PC-9 (cell line): ENCODE measurements around the gene CDH18. TPM values are rescaled to one million over a fixed set of nuclear protein-coding genes. Genes with fewer than 3 reads are reported as not detected.

Source experiments
- BruUV-seq: library from RNA; stranded (reverse); fragments of 400-500 nt; replicated peaks from 2 replicates; lab custom pipeline; 2021; lab: Mats Ljungman, UMichigan
- CTCF ChIA-PET: fragments of 300-600 bp; sonication (Branson Sonifier 250); formaldehyde crosslinking; loops from one replicate; lab custom pipeline; 2022; ENCODE audit warnings: antibody characterized with exemption; lab: Charles Lee
- POLR2A ChIA-PET: fragments of 300-600 bp; sonication (Branson Sonifier 250); formaldehyde crosslinking; loops from one replicate; lab custom pipeline; 2022; ENCODE audit warnings: antibody characterized with exemption; ENCODE audit not compliant: unreplicated experiment; lab: Charles Lee
- DNase-seq, 2 experiments: peaks; one replicate each; pipeline versions ENCODE4 v3.0.0 to v3.0.0-alpha.2; 2015 to 2022; ENCODE audit warnings: mixed read lengths in 1 of 2
- H2AFZ ChIP-seq: fragments of 200-600 bp; sonication (generic); 2 replicates; pipeline ENCODE4 v1.8.1; 2017; ENCODE audit warnings: antibody characterized with exemption
- H3F3A ChIP-seq: fragments of 200-600 bp; sonication (generic); 2 replicates; pipeline ENCODE4 v1.8.1; 2017; ENCODE audit warnings: antibody characterized with exemption, mild to moderate bottlenecking, low read depth; ENCODE audit not compliant: insufficient read depth
- H3K27ac ChIP-seq: fragments of 200-600 bp; sonication (generic); 2 replicates; pipeline ENCODE4 v1.6.1; 2016; ENCODE audit warnings: mixed run types
- H3K27me3 ChIP-seq: fragments of 200-600 bp; sonication (generic); 2 replicates; pipeline ENCODE4 v1.6.1; 2016; ENCODE audit warnings: low read depth, mixed run types; ENCODE audit not compliant: insufficient read depth
- H3K36me3 ChIP-seq: fragments of 200-600 bp; sonication (generic); 2 replicates; pipeline ENCODE4 v1.6.1; 2016; ENCODE audit warnings: low read depth, mixed run types
- H3K4me1 ChIP-seq: fragments of 200-600 bp; sonication (generic); replicated peaks from 2 replicates; pipeline ENCODE4 v1.6.1; 2016; ENCODE audit warnings: mixed run types; ENCODE audit not compliant: insufficient read depth
- H3K4me2 ChIP-seq: fragments of 200-600 bp; sonication (generic); 2 replicates; pipeline ENCODE4 v1.6.1; 2017; ENCODE audit warnings: mixed run types
- H3K4me3 ChIP-seq: fragments of 200-600 bp; sonication (generic); 2 replicates; pipeline ENCODE4 v1.6.1; 2016; ENCODE audit warnings: mixed run types
- H3K79me2 ChIP-seq: fragments of 200-600 bp; sonication (generic); 2 replicates; pipeline ENCODE4 v1.6.1; 2017; ENCODE audit warnings: low read depth, mixed run types
- H3K9me2 ChIP-seq: fragments of 200-600 bp; sonication (generic); 2 replicates; pipeline ENCODE4 v1.8.1; 2017; ENCODE audit warnings: mild to moderate bottlenecking; ENCODE audit not compliant: insufficient read depth
- H3K9me3 ChIP-seq: fragments of 200-600 bp; sonication (generic); 2 replicates; pipeline ENCODE4 v1.8.1; 2016; ENCODE audit warnings: low read depth; ENCODE audit not compliant: insufficient read depth
- H4K20me1 ChIP-seq: fragments of 200-600 bp; sonication (generic); 2 replicates; pipeline ENCODE4 v1.8.1; 2017; ENCODE audit not compliant: insufficient read depth
- EZH2 ChIP-seq: fragments of 200-600 bp; sonication (generic); IDR thresholded peaks from 2 replicates; pipeline ENCODE4 v1.8.0; 2017; ENCODE audit warnings: antibody characterized with exemption, low read depth
- intact Hi-C: fragments of 100-400 bp; cut with micrococcal nuclease; formaldehyde crosslinking; loops from one replicate; pipeline ENCODE4 v1.10.0; 2022; ENCODE audit not compliant: unreplicated experiment
- total RNA-seq: library from RNA; stranded (reverse); gene quantifications from 2 replicates; pipeline ENCODE4 v1.2.3, GENCODE V29; 2021
- TF ChIP-seq, protein P1 (sequence below): fragments of 200-600 bp; sonication (generic); conservative IDR thresholded peaks from 2 replicates; pipeline ENCODE4 v1.6.1; 2017; ENCODE audit warnings: mixed run types, antibody characterized with exemption, mild to moderate bottlenecking, moderate library complexity

Gene CDH18
- total RNA-seq, 1 experiment from 2014 or later: not detected

DNA sequence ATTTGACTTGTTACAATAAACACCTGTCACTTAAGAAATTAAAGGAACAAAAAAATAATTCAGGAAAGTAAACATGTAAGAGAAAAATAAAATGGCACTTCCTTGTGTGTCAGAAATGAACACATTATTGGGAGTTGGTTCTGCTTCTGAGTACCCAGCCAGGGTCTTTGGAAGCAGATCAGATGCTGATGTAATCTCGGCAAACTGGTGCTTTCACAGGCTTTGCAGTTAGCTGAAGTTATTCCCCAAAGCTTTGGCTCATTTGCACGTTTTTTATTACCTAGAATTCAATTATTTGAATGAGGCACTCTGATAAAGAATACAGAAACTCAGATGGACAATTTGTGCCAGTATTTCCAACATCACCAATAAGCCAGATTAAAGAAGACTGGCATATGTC, 10.9 kb downstream of the CDH18 start:
- Histone ChIP-seq H3K4me3 (no peak overlapping the region), H3F3A (no peaks in the 10 kb centered on the region), H3K4me2 (no peak overlapping the region), H3K9me2 (no peaks in the 10 kb centered on the region), H3K36me3 (no peaks in the 10 kb centered on the region), H2AFZ (no peak overlapping the region), H3K79me2 (no peaks in the 10 kb centered on the region), H3K27ac (no peak overlapping the region), H4K20me1 (no peaks in the 10 kb centered on the region), H3K27me3 (no peaks in the 10 kb centered on the region), H3K9me3 (no peaks in the 10 kb centered on the region), H3K4me1 (no peaks in the 10 kb centered on the region)
- no peak for DNase-seq
- intact Hi-C loops: no loop called here
- no TSS peak for BruUV-seq
- CTCF ChIA-PET: no interaction called here
- TF ChIP-seq, protein P1, sequence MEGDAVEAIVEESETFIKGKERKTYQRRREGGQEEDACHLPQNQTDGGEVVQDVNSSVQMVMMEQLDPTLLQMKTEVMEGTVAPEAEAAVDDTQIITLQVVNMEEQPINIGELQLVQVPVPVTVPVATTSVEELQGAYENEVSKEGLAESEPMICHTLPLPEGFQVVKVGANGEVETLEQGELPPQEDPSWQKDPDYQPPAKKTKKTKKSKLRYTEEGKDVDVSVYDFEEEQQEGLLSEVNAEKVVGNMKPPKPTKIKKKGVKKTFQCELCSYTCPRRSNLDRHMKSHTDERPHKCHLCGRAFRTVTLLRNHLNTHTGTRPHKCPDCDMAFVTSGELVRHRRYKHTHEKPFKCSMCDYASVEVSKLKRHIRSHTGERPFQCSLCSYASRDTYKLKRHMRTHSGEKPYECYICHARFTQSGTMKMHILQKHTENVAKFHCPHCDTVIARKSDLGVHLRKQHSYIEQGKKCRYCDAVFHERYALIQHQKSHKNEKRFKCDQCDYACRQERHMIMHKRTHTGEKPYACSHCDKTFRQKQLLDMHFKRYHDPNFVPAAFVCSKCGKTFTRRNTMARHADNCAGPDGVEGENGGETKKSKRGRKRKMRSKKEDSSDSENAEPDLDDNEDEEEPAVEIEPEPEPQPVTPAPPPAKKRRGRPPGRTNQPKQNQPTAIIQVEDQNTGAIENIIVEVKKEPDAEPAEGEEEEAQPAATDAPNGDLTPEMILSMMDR: no peak
- no peak for TF ChIP-seq EZH2
- POLR2A ChIA-PET: interaction anchor here (0.7 kb wide), 1 partner anchor 148 kb away, joined by 3 read pairs; no protein-coding TSS in a partner anchor

DNA sequence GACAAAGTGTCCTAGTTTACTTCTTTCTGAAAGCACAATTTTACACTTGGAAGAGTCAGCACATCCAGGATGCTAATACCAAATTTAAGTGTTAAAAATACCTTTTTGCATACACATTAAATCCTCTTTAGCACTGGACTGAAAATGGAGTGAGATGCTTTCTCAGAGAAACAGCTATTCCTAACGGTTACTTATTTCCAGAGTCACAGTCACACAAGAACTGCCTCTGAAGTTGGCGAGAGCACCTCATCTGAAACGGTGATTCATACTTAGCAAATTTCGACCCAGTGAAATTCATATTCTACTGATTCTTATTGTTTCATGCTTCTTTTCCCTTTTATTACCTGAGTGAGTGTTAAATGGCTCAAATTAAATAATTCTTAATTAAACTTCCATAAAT, 12.2 kb downstream of the CDH18 start:
- Histone ChIP-seq H3F3A (no peaks in the 10 kb centered on the region), H3K9me3 (no peaks in the 10 kb centered on the region), H3K4me2 (no peak overlapping the region), H3K27me3 (no peaks in the 10 kb centered on the region), H3K36me3 (no peaks in the 10 kb centered on the region), H4K20me1 (no peaks in the 10 kb centered on the region), H3K79me2 (no peaks in the 10 kb centered on the region), H2AFZ (no peak overlapping the region), H3K4me3 (no peak overlapping the region), H3K9me2 (no peaks in the 10 kb centered on the region), H3K4me1 (no peaks in the 10 kb centered on the region), H3K27ac (no peak overlapping the region)
- TF ChIP-seq, protein P1: no peak
- no peak for TF ChIP-seq EZH2
- intact Hi-C loops: no loop called here
- CTCF ChIA-PET: no interaction called here
- POLR2A ChIA-PET: interaction anchor here (0.5 kb wide), 1 partner anchor 1319 kb away, joined by 3 read pairs; no protein-coding TSS in a partner anchor
- no peak for DNase-seq
- no TSS peak for BruUV-seq

DNA sequence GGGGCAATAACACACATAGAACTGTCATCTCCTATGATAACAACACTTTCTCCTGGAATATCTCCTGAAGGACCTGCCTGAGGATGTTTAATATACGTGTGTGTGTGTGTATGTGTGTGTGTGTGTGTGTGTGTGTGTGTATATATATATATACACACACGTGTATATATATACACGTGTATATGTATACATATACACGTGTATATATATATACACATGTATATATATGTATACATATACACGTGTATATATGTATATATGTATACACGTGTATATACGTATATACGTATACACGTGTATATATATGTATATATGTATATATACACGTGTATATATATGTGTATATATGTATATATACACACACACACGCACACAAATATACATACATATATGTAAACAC, 27.5 kb downstream of the CDH18 start:
- CTCF ChIA-PET: no interaction called here
- no peak overlapping the region for H3K4me3 ChIP-seq
- no peak for DNase-seq
- no peak overlapping the region for H3K4me2 ChIP-seq
- POLR2A ChIA-PET: no interaction called here
- no peaks in the 10 kb centered on the region for H3F3A ChIP-seq
- no peaks in the 10 kb centered on the region for H3K36me3 ChIP-seq
- no peak overlapping the region for H3K27ac ChIP-seq
- H3K79me2 ChIP-seq: no peaks in the 10 kb centered on the region
- no peaks in the 10 kb centered on the region for H4K20me1 ChIP-seq
- intact Hi-C loops: no loop called here
- H3K27me3 ChIP-seq: no peaks in the 10 kb centered on the region
- no peaks in the 10 kb centered on the region for H3K9me3 ChIP-seq
- no peak overlapping the region for H2AFZ ChIP-seq
- H3K4me1 ChIP-seq: no peaks in the 10 kb centered on the region
- no TSS peak for BruUV-seq
- TF ChIP-seq, protein P1: no peak
- no peak for TF ChIP-seq EZH2
- H3K9me2 ChIP-seq: no peaks in the 10 kb centered on the region
